Superior temporal gyrus (tissue), 1 donor: ENCODE results near the gene KICS2.
"Not testable (repeated sequence)": the region's sequence is repeated elsewhere in the genome, so short reads cannot be mapped to it uniquely, and the experiment has no call there.

Experiments used
- DNase-seq: peaks from one replicate; pipeline ENCODE4 v3.0.0-alpha.2; 2016; ENCODE audit errors: extremely low spot score

Gene KICS2

GRCh38 chr12:64216239-64216638, 5.9 kb downstream of the KICS2 start:
- DNase-seq = no peak

- DNase-seq = no peak
Measured at GRCh38 chr12:64212119-64212746, 9.9 kb downstream of the KICS2 start.

- no peak for DNase-seq
Measured at GRCh38 chr12:64207453-64207852, 14.6 kb downstream of the KICS2 start.

- DNase-seq = no peak
Measured at GRCh38 chr12:64205542-64205941, 16.6 kb downstream of the KICS2 start.

GRCh38 chr12:64203775-64204174, 18.3 kb downstream of the KICS2 start:
- DNase-seq = no peak

- DNase-seq = no peak
Measured at GRCh38 chr12:64203036-64203435, 19.1 kb downstream of the KICS2 start.

DNA sequence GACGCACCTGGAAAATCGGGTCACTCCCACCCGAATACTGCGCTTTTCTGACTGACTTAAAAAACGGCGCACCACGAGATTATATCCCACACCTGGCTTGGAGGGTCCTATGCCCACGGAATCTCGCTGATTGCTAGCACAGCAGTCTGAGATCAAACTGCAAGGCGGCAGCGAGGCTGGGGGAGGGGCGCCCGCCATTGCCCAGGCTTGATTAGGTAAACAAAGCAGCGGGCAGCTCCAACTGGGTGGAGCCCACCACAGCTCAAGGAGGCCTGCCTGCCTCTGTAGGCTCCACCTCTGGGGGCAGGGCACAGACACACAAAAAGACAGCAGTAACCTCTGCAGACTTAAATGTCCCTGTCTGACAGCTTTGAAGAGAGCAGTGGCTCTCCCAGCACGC, 26.3 kb downstream of the KICS2 start:
- DNase-seq = not testable (repeated sequence)

DNA sequence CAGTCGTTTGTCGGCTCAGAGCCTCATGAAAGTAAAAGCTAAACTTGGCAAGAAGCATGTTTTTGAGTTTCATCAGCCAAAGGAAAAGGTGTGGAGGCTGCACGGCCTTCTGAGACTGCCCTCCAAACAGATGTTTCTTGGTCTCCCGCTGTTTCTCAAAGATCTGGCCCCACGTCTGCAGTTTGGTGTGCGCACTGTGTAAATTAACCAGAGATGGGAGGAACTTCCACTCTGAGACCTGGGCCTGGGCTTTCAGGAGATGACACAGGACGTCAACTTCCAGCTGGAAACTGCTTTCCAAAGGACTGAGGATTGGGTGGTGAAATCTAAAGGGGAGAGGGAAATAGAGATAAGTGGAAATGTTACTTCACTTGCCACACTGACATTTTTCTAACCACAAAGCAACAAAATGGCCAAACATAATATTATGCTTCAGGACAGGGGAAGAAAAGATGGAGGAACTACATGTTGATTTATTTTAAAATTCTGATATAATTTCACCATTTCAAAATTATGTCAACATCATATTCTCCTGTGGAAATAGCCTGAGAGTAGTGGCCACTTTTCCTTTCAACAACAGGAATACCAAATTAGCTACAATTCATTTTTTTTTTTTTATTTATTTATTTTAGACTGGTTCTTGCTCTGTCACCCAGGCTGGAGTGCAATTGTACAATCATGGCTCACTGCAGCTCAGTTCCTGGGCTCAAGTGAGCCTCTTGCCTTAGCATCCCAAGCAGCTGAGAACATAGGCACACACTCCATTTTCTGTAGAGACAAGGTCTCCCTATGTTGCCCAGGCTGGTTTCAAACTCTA, 27.6 kb downstream of the KICS2 start:
- DNase-seq = no peak

- no peak for DNase-seq
Measured at GRCh38 chr12:64193931-64194330, 28.2 kb downstream of the KICS2 start.

- DNase-seq = no peak
Measured at GRCh38 chr12:64192644-64193444, 29.3 kb downstream of the KICS2 start.

DNA sequence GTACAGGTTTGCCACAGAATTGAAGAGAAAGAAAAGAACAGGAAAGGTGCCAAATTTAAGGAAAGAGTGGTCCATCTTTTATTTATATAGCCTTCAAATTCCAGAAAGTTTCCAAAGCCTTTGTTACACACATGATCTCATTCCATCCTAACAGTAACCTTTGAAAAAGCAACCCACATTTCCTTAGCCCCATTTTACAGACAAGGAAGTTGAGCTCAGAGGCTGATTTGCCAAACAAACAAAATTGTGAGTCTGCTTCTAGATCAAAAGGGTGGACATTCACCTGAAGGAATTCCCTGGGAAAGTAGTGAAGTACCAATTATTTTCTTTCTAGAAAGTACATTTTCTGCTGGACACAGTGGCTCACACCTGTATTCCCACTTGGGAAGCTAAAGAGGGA, 32.0 kb downstream of the KICS2 start:
- DNase-seq = no peak

- DNase-seq = no peak
Measured at GRCh38 chr12:64189530-64189929, 32.6 kb downstream of the KICS2 start.

DNA sequence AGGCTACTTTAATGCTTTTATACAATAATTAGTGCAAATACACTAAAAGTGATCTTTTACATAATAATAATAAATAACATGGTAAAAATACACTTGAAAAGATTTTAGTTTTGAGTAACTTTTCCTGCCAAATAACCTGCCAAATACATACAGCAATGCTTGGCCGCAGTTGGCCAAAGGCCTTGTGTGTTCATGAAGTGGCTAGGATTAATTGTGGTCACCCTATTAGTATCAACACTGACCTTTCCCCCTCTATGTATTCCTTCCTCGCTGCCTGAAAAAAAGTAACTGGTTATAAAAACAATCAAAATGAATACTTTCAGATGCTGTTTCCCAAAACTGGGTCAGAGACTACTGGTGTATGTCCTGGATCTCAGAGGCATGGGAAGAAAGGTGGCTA, 34.3 kb downstream of the KICS2 start:
- no peak for DNase-seq

DNA sequence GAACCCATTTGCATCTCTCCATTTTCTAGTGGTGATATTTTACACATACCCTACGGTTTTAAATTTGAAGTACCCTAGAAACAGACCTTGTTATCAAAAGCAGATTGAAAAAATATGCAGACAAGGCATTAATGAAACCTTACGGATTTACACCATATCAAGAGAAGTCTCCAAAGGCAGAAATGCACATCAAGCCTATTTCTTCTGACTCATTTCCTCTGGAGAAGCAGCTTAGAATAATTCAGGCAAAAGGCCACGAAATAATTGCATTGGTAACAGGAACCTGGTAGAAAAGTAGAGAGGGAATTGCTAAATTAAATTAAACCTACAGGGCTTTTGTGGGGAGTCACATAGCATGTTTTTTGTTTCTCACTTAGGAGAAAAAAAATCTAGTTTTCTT, 34.7 kb downstream of the KICS2 start:
- DNase-seq = no peak

- DNase-seq = no peak
Measured at GRCh38 chr12:64186789-64187188, 35.3 kb downstream of the KICS2 start.

- DNase-seq = no peak
Measured at GRCh38 chr12:64184216-64184615, 37.9 kb downstream of the KICS2 start.

DNA sequence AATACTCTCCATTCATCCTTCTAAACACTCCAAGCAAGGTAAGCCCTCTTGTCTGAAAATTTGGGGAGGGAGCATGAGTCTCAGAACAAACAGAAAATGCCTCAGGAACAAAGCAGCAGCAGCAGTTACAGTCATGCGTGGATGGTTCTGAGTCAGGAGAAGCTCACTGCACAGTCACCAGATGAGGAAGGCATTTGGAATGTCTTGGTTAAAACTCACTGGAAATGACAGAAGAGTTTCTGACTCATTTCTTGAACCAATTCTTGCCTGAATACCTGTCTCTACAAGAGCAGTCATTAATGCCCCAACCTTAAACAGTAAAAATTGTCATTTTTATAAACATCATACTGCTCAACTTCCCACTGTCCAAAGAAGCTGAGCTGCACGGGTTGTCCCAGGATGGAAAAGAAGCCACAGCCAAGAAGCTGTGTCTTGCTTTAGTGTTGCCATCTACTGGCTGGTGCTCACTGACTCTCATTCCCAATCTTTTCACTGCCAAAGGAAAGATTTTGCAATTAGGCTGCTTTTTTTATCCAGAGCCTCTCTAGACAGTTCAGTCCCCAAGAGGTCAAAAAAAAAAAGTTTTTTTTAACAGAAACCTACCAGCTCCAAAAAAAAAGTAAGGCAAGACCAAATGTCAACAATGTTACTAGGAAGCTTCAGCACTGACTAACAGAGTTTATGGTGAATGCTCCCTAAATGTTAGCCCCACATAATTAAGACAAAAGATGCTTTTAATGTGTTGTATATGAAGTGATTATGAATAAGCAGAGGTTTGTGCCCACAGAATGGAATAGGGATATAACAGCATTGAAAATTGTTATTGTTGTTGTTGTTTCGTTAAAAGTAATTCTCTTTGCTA, 40.4 kb downstream of the KICS2 start:
- peak; percentile 88 for DNase-seq

DNA sequence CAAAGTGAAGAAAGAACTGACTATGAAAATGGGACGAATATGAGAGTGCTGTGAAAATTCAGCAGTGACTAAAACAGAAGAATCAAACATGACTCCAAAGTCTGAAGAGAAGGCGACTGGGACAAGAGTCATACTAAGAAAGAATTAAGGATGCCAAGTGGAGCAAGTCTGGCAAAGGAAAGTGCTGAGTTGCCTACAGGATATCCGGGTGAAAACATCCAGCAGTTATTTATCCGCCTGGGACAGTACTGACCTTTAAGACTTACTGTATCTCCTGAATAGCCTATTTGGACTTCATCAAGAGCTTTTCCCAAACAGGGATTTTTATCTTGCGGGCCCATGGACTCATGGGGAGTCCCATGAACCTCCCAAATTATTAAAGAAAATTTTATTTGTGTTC, 41.1 kb downstream of the KICS2 start:
- no peak for DNase-seq

GRCh38 chr12:64178122-64178521, 44.0 kb downstream of the KICS2 start:
- DNase-seq = no peak

DNA sequence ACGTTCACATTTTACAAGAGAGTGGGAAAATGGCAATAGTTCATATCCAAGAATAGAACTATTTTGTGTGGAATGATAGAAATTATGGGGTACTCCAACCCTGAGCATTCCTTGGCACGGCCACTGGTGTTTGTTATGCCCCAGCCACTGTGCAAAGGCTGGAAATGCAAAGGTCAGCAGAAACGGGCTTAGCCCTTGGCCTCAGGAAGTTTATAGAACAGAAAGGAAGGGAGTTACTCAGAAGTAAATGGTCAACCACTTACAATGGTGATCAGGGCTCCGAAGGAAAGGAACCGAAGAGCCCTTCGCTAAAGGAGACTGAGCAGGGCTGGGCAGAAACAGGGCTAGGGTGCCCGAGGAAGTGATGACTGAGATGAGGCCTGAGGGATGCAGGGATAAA, 45.1 kb downstream of the KICS2 start:
- no peak for DNase-seq

GRCh38 chr12:64175254-64175945, 46.7 kb downstream of the KICS2 start:
- peak; percentile 39 for DNase-seq
